Cardiac muscle cell (in vitro differentiated cells and primary cell): ENCODE measurements around the gene ATP4A. TPM values are rescaled to one million over a fixed set of nuclear protein-coding genes. Genes with fewer than 3 reads are reported as not detected.

ENCODE experiments used
- DNase-seq, 2 donors: peaks; one replicate each; pipeline versions ENCODE4 v3.0.0 to v3.0.0-alpha.2; 2010 to 2017; ENCODE audit warnings: low read depth in 1 of 2, low spot score in 1 of 2
- H3K27ac ChIP-seq: fragments of 200-600 bp; sonication (generic); 2 replicates; pipeline ENCODE4 v1.5.1; 2016
- H3K27me3 ChIP-seq: fragments of 200-600 bp; sonication (generic); 2 replicates; pipeline ENCODE4 v1.6.0; 2016; ENCODE audit warnings: control low read depth
- H3K36me3 ChIP-seq: fragments of 200-600 bp; sonication (generic); 2 replicates; pipeline ENCODE4 v1.5.1; 2016; ENCODE audit warnings: control low read depth
- H3K4me1 ChIP-seq: fragments of 200-600 bp; sonication (generic); 2 replicates; pipeline ENCODE4 v1.8.1; 2017; ENCODE audit warnings: low read depth, mild to moderate bottlenecking, mixed run types
- H3K4me3 ChIP-seq: fragments of 200-600 bp; sonication (generic); 2 replicates; pipeline ENCODE4 v1.5.1; 2016; ENCODE audit warnings: mild to moderate bottlenecking
- H3K9me3 ChIP-seq: fragments of 200-600 bp; sonication (generic); 2 replicates; pipeline ENCODE4 v1.5.1; 2017; ENCODE audit warnings: low read depth, mild to moderate bottlenecking, control low read depth
- CTCF ChIP-seq: IDR thresholded peaks from 2 replicates; pipeline ENCODE4 v1.5.1; 2012; ENCODE audit warnings: low read depth, mild to moderate bottlenecking, low read length
- polyA plus RNA-seq: library from polyadenylated mRNA; unstranded; fragments of >200 nt; fragmentation: Nextera tagmentation; extraction: Ambion mirVana; gene quantifications from 2 replicates; pipeline ENCODE4 v1.2.1, GENCODE V29; 2016
- total RNA-seq: library from RNA; depleted of rRNA; stranded (reverse); fragments of >200 nt; gene quantifications from 2 replicates; pipeline ENCODE4 v1.2.3, GENCODE V29; 2016

Gene ATP4A
- total RNA-seq = 0.74 TPM in 1 of 2 replicates, not detected in the other
- polyA plus RNA-seq = 0.10 TPM in 1 of 2 replicates, not detected in the other

GRCh38 chr19:35563207-35563829, at the start of gene ATP4A:
Gene ATP4A (minus strand): TSS chr19:35563658. CDS start chr19:35563629, 29 bp downstream.
- Histone ChIP-seq H3K27me3 (peaks cover 39% of the 10 kb centered on the region), H3K9me3 (no peaks in the 10 kb centered on the region), H3K4me1 (no peaks in the 10 kb centered on the region), H3K36me3 (no peaks in the 10 kb centered on the region), H3K4me3 (no peak within 1 kb of the TSS), H3K27ac (no peak within 1 kb of the TSS)
- no peak for TF ChIP-seq CTCF
- no peak for DNase-seq

GRCh38 chr19:35612559-35613321, 49.3 kb upstream of the ATP4A start, which contains the start of gene HAUS5:
Gene HAUS5 (plus strand): TSS chr19:35612735. CDS start chr19:35612795, 60 bp downstream.
- no peaks in the 10 kb centered on the region for H3K4me1 ChIP-seq
- no peak for TF ChIP-seq CTCF
- peak; percentile 91 to 94 for DNase-seq
- H3K27ac ChIP-seq = no peak within 1 kb of the TSS
- H3K36me3 ChIP-seq = no peaks in the 10 kb centered on the region
- peak within 1 kb of the TSS; percentile 38 for H3K4me3 ChIP-seq
- no peaks in the 10 kb centered on the region for H3K27me3 ChIP-seq
- no peaks in the 10 kb centered on the region for H3K9me3 ChIP-seq

GRCh38 chr19:35612224-35612558, 48.7 kb upstream of the ATP4A start:
- H3K36me3 ChIP-seq = no peaks in the 10 kb centered on the region
- no peak overlapping the region for H3K4me3 ChIP-seq
- no peak overlapping the region for H3K27ac ChIP-seq
- no peaks in the 10 kb centered on the region for H3K9me3 ChIP-seq
- H3K27me3 ChIP-seq = no peaks in the 10 kb centered on the region
- no peaks in the 10 kb centered on the region for H3K4me1 ChIP-seq
- no peak for DNase-seq
- no peak for TF ChIP-seq CTCF

- Histone ChIP-seq H3K27ac (no peak overlapping the region), H3K36me3 (no peaks in the 10 kb centered on the region), H3K4me1 (no peaks in the 10 kb centered on the region), H3K9me3 (no peaks in the 10 kb centered on the region), H3K4me3 (no peak overlapping the region), H3K27me3 (no peaks in the 10 kb centered on the region)
- no peak for DNase-seq
- TF ChIP-seq CTCF = no peak
Observed at GRCh38 chr19:35609851-35610353, 46.4 kb upstream of the ATP4A start.

GRCh38 chr19:35608251-35608650, 44.8 kb upstream of the ATP4A start:
- DNase-seq = no peak
- no peak overlapping the region for H3K4me3 ChIP-seq
- H3K36me3 ChIP-seq = no peaks in the 10 kb centered on the region
- no peaks in the 10 kb centered on the region for H3K9me3 ChIP-seq
- no peak for TF ChIP-seq CTCF
- no peaks in the 10 kb centered on the region for H3K4me1 ChIP-seq
- H3K27ac ChIP-seq = no peak overlapping the region
- no peaks in the 10 kb centered on the region for H3K27me3 ChIP-seq
